ENCODE data around the gene FASN.
"Not testable (repeated sequence)": the region's sequence is repeated elsewhere in the genome, so short reads cannot be mapped to it uniquely, and the experiment has no call there.

FASN gene

GRCh38 chr17:82098169-82098938, at the start of gene FASN:
TSS of gene FASN (minus strand) at chr17:82098236. CDS start at chr17:82096445, 1,791 bp downstream.
- peak; percentile 42 for DNase-seq (ENCODE audit: low read depth, low spot score)

- no peak for DNase-seq (ENCODE audit: low read depth, low spot score)
These were observed 48.9 kb upstream of the FASN start for GRCh38 chr17:82146663-82147654.

GRCh38 chr17:82145550-82146155, 47.6 kb upstream of the FASN start:
- no peak for DNase-seq (ENCODE audit: low read depth, low spot score)

DNA sequence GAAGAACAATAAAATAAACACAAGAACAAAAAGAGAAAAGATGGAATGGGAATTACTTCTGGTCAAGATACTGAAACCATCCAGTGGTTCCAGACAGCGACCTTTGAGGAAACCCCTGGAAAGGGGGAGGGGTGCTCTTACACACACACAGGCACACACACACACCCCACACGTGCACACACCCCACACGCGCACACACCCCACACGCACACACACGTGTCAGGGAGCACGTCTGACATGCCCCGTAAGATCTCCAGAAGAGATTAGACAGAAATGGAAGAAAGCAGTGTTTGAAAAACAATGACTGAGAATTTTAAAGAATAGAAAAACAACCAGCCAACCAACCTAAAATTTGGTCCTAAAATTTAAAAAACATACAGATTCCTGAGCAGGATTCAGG, 45.3 kb upstream of the FASN start:
- DNase-seq (ENCODE audit: low read depth, low spot score): no peak

DNA sequence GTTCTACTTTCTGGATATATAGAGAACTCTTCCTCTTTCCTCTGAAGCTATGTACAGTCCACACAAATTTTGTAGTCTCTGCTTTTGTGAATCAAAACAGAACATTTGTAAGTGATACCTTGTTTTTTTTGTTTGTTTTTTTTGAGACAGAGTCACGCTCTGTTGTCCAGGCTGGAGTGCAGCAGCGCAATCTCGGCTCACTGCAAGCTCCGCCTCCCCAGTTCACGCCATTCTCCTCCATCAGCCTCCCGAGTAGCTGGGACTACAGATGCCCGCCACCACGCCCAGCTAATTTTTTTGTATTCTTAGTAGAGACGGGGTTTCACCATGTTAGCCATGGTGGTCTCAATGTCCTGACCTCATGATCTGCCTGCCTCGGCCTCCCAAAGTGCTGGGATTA, 41.9 kb upstream of the FASN start:
- not testable (repeated sequence) for DNase-seq (ENCODE audit: low read depth, low spot score)

GRCh38 chr17:82138511-82138992, 40.5 kb upstream of the FASN start:
- no peak for DNase-seq (ENCODE audit: low read depth, low spot score)

DNA sequence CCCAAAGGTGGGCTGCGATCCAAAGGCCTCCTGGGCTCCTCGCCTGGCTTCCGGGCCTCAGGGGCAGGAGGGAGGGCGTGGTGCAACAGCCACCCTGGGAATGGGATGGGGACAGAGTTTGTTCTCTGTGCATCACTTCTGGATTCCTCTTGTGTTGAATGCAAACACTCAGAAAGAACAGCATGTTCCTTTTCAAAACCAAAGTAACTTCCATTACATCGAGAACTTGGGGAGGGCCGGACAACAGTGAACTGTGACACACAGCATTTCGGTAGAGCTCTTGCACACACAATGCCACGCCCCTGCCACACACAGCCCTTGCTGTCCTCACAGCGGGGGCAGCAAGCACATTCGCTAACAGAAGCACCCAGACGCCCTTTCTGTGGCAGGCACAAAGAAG, 36.1 kb upstream of the FASN start:
- DNase-seq (ENCODE audit: low read depth, low spot score): no peak

DNA sequence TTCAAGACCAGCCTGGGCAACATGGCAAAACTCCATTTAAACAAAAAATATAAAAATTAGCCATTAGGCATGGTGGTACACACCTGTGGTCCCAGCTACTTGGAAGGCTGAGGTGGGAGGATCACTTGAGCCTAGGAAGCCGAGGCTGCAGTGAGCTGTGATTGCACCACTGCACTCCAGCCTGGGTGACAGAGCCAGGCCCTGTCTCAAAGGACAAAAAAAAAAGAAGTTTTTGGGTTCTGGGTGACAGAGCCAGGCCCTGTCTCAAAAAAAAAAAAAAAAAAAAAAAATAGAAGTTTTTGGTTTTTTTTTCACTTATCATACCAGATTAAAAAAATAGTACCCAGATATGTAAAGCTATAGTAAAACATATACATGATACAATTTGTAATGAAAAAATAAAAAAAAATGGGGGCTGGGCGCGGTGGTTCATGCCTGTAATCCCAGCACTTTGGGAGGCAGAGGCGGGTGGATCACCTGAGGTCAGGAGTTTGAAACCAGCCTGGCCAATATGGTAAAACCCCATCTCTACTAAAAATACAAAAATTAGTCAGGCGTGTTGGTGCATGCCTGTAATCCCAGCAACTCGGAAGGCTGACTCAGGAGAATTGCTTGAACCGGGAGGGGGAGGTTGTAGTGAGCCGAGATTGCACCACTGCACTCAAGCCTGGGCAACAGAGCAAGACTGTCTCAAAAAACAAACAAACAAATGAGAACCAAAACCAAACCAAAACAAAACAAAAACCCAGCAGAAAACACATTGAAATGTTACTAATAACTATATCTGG, 35.3 kb upstream of the FASN start:
- DNase-seq (ENCODE audit: low read depth, low spot score): not testable (repeated sequence)

GRCh38 chr17:82129095-82129494, 31.1 kb upstream of the FASN start:
- DNase-seq (ENCODE audit: low read depth, low spot score): no peak

DNA sequence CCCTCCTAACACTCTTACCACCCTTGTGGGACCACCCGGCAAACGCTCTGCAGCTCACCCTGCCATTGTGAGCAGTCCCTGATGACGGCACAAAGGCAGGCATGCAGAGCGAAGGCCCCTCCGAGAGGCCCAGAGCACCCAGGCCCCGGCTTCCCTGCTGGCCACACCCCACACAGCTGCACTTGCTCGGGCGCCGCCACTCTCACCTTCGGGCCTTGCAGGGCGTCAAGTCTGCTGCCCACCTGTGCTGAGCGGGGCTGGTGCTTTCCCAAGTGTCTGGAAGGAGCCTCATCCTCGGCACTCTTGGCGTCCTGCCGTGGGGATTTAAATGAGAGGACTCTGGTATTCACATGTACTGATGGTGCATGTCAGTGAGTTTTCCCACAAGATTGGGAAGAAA, 30.3 kb upstream of the FASN start:
- no peak for DNase-seq (ENCODE audit: low read depth, low spot score)

DNA sequence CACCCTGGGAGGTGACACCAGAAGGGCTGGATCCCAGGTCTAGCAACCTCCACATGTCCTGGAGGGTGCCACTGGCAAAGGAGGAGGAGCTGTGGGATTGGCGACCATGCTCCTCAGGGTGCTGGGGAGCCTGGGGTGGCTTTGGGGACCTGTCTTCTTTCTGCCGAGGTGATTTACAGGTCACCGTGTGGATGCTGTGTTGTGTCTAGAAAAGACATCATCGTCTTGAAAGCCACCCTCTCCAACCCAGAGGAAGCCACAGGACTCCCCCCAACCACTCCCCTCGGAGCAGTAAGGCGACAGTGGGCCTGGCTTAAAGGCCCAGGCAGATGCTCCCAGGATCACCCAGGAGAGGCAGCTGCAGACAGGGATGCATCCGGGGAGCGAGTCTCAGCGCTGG, 29.7 kb upstream of the FASN start:
- DNase-seq (ENCODE audit: low read depth, low spot score): no peak

- DNase-seq (ENCODE audit: low read depth, low spot score): no peak
These were observed 29.2 kb upstream of the FASN start for GRCh38 chr17:82127315-82127595.

DNA sequence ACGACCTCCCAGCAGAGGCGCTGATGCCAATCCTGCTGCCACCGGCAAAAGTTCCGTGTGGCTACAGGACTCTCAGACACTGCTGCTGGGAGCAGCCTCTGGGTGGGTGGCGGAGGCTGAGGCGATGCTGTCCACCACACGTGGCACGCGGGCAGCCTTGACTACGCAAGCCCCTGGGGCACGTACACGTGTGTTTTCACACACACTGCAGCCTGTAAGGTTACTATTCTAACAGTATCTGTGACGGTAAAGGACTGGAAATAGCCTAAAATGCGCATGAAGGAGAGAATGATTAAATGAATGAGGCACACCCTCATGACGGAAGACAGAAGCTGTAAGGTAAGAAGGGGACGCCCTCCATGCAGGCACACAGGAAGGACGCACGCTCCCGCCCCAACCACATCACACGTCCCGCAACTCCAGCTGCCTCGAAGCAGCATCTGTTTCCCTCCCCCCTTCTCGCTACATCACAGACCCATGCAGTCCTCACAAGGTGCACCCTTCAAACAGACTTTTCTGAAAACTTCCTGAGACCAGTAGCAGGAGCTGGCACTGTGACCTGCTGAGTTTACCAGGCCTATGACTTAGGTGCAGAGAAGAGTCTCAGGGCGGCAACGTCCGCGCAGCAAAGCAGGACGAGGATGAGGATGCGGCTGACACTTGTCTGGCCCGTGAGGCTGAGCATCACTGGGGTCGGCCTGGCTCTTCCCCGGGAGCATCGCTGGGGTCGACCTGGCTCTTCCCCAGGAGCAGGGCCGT, 28.7 kb upstream of the FASN start:
- DNase-seq (ENCODE audit: low read depth, low spot score): no peak

GRCh38 chr17:82124101-82124500, 26.1 kb upstream of the FASN start:
- DNase-seq (ENCODE audit: low read depth, low spot score): no peak

- DNase-seq (ENCODE audit: low read depth, low spot score): no peak
These were observed 23.9 kb upstream of the FASN start for GRCh38 chr17:82121660-82122629.

DNA sequence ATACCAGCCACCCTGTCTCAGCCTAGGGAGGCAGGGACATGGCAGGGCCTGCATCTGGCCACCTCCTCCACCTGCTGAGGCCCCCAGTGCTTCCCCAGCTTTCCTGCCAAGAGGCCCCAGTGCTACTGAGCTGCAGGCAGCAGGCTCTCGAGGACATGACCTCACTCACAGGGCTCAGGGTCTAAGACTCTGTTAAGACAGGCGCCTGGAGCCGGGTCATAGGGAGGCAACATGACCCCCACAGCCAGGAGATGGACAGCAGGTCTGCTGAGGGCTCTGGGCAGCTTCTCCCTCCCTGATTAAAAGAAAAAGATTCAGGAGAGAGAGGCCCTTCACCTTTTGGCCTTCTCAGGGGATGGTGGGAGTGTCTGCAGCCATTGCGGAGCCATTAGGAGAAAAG, 23.2 kb upstream of the FASN start:
- DNase-seq (ENCODE audit: low read depth, low spot score): no peak

- no peak for DNase-seq (ENCODE audit: low read depth, low spot score)
These were observed 22.1 kb upstream of the FASN start for GRCh38 chr17:82120148-82120547.

GRCh38 chr17:82118815-82119380, 20.9 kb upstream of the FASN start:
- DNase-seq (ENCODE audit: low read depth, low spot score): no peak

- DNase-seq (ENCODE audit: low read depth, low spot score): no peak
These were observed 20.3 kb upstream of the FASN start for GRCh38 chr17:82118168-82118814.

Measured in iPS DF 19.7 (cell line).